ENCODE measurements around the gene KDELR3. TPM values are rescaled to one million over a fixed set of nuclear protein-coding genes. Genes with fewer than 3 reads are reported as not detected.

KDELR3 gene
- total RNA-seq, 1 experiment from 2014 or later: 16.1 TPM

- Mint-ChIP-seq H3K4me3 (ENCODE audit: low read depth, unreplicated experiment) (no peak overlapping the region), H3K36me3 (ENCODE audit: insufficient read depth, unreplicated experiment) (no peaks in the 10 kb centered on the region), H3K4me1 (ENCODE audit: low read depth, unreplicated experiment) (peaks cover 9% of the 10 kb centered on the region), H3K27me3 (ENCODE audit: unreplicated experiment) (peaks cover 9% of the 10 kb centered on the region), H3K27ac (ENCODE audit: unreplicated experiment) (no peak overlapping the region), H3K9me3 (ENCODE audit: low read depth, unreplicated experiment) (no peaks in the 10 kb centered on the region)
- no peak for DNase-seq
- intact Hi-C loops (cut with micrococcal nuclease; ENCODE audit: unreplicated experiment): no loop called here
- CTCF ChIA-PET: no interaction called here
- BruUV-seq (replicated peaks): no TSS peak
- no peak for TF ChIP-seq CTCF (IDR thresholded peaks at IDR 0.05; ENCODE audit: unreplicated experiment)
Observed at GRCh38 chr22:38426628-38427027, 41.3 kb upstream of the KDELR3 start.

GRCh38 chr22:38427465-38427864 lies 40.4 kb upstream of the KDELR3 start:
- no peak for TF ChIP-seq CTCF (IDR thresholded peaks at IDR 0.05; ENCODE audit: unreplicated experiment)
- Mint-ChIP-seq H3K9me3 (ENCODE audit: low read depth, unreplicated experiment) (no peaks in the 10 kb centered on the region), H3K27me3 (ENCODE audit: unreplicated experiment) (peaks cover 9% of the 10 kb centered on the region), H3K4me1 (ENCODE audit: low read depth, unreplicated experiment) (peaks cover 9% of the 10 kb centered on the region), H3K36me3 (ENCODE audit: insufficient read depth, unreplicated experiment) (no peaks in the 10 kb centered on the region), H3K4me3 (ENCODE audit: low read depth, unreplicated experiment) (no peak overlapping the region), H3K27ac (ENCODE audit: unreplicated experiment) (no peak overlapping the region)
- CTCF ChIA-PET: no interaction called here
- intact Hi-C loops (cut with micrococcal nuclease; ENCODE audit: unreplicated experiment): no loop called here
- BruUV-seq (replicated peaks): no TSS peak
- DNase-seq: no peak

GRCh38 chr22:38427940-38428339 lies 40.0 kb upstream of the KDELR3 start:
- TF ChIP-seq CTCF (IDR thresholded peaks at IDR 0.05; ENCODE audit: unreplicated experiment): no peak
- intact Hi-C loops (cut with micrococcal nuclease; ENCODE audit: unreplicated experiment): no loop called here
- Mint-ChIP-seq H3K27me3 (ENCODE audit: unreplicated experiment) (peaks cover 9% of the 10 kb centered on the region), H3K36me3 (ENCODE audit: insufficient read depth, unreplicated experiment) (no peaks in the 10 kb centered on the region), H3K4me3 (ENCODE audit: low read depth, unreplicated experiment) (no peak overlapping the region), H3K9me3 (ENCODE audit: low read depth, unreplicated experiment) (no peaks in the 10 kb centered on the region), H3K4me1 (ENCODE audit: low read depth, unreplicated experiment) (peaks cover 9% of the 10 kb centered on the region), H3K27ac (ENCODE audit: unreplicated experiment) (no peak overlapping the region)
- BruUV-seq (replicated peaks): no TSS peak
- CTCF ChIA-PET: no interaction called here
- no peak for DNase-seq

GRCh38 chr22:38428714-38429113 lies 39.2 kb upstream of the KDELR3 start:
- no peak for DNase-seq
- Mint-ChIP-seq H3K36me3 (ENCODE audit: insufficient read depth, unreplicated experiment) (no peaks in the 10 kb centered on the region), H3K27ac (ENCODE audit: unreplicated experiment) (no peak overlapping the region), H3K9me3 (ENCODE audit: low read depth, unreplicated experiment) (no peaks in the 10 kb centered on the region), H3K4me3 (ENCODE audit: low read depth, unreplicated experiment) (no peak overlapping the region), H3K4me1 (ENCODE audit: low read depth, unreplicated experiment) (peaks cover 9% of the 10 kb centered on the region), H3K27me3 (ENCODE audit: unreplicated experiment) (peaks cover 12% of the 10 kb centered on the region)
- intact Hi-C loops (cut with micrococcal nuclease; ENCODE audit: unreplicated experiment): no loop called here
- CTCF ChIA-PET: interaction anchor here (0.6 kb wide), 1 partner anchor 32 kb away, joined by 9 read pairs; no protein-coding TSS in a partner anchor
- TF ChIP-seq CTCF (IDR thresholded peaks at IDR 0.05; ENCODE audit: unreplicated experiment): no peak
- no TSS peak for BruUV-seq (replicated peaks)

All from Calu3 (cell line).